Measurements from ENCODE around the gene GJC2. TPM values are rescaled to one million over a fixed set of nuclear protein-coding genes. Genes with fewer than 3 reads are reported as not detected.

GJC2 gene
- polyA plus RNA-seq, 1 donor from 2014 or later, result 2.3 TPM

- H3K9ac ChIP-seq (ENCODE audit: low read length), result no peak overlapping the region
- no peaks in the 10 kb centered on the region for H3K9me2 ChIP-seq (ENCODE audit: insufficient read depth, low read length)
- H3K79me2 ChIP-seq (replicated peaks; ENCODE audit: insufficient read depth, low read length), result peaks cover 7% of the 10 kb centered on the region
- H3K4me2 ChIP-seq (ENCODE audit: low read length), result no peak overlapping the region
- no peaks in the 10 kb centered on the region for H3K36me3 ChIP-seq (ENCODE audit: insufficient read depth, low read length)
- no peaks in the 10 kb centered on the region for H3F3A ChIP-seq (ENCODE audit: insufficient read depth, low read length, poor library complexity, severe bottlenecking)
- H3K4me3 ChIP-seq (ENCODE audit: low read length), result no peak overlapping the region
- H3K27me3 ChIP-seq (ENCODE audit: insufficient read depth, low read depth, low read length), result no peaks in the 10 kb centered on the region
- no peak overlapping the region for H3K27ac ChIP-seq (ENCODE audit: low read length)
- H2AFZ ChIP-seq (ENCODE audit: low read depth, low read length), result no peak overlapping the region
- H3K9me3 ChIP-seq (ENCODE audit: low read length), result no peaks in the 10 kb centered on the region
- no peaks in the 10 kb centered on the region for H4K20me1 ChIP-seq (ENCODE audit: insufficient read depth)
- no peak for TF ChIP-seq EP300 (conservative IDR thresholded peaks at IDR 0.05; ENCODE audit: poor library complexity, severe bottlenecking)
- no peak for TF ChIP-seq REST (IDR thresholded peaks at IDR 0.05; ENCODE audit: borderline replicate concordance)
Observed at GRCh38 chr1:228114827-228115226, 34.9 kb upstream of the GJC2 start.

- TF ChIP-seq SMC3 (conservative IDR thresholded peaks at IDR 0.05; ENCODE audit: poor library complexity), result no peak
- TF ChIP-seq TAF1 (IDR thresholded peaks at IDR 0.05; ENCODE audit: low read depth), result no peak
- no peak for TF ChIP-seq CTCF (IDR thresholded peaks at IDR 0.05; ENCODE audit: poor library complexity, severe bottlenecking)
- no peak for TF ChIP-seq EP300 (conservative IDR thresholded peaks at IDR 0.05; ENCODE audit: poor library complexity, severe bottlenecking)
- no peak for TF ChIP-seq REST (IDR thresholded peaks at IDR 0.05; ENCODE audit: borderline replicate concordance)
- no peak for TF ChIP-seq MXI1 (conservative IDR thresholded peaks at IDR 0.05; ENCODE audit: poor library complexity, severe bottlenecking)
- no peak for TF ChIP-seq RAD21 (conservative IDR thresholded peaks at IDR 0.05)
- no peak for TF ChIP-seq POLR2AphosphoS5 (IDR thresholded peaks at IDR 0.05)
- no peak for TF ChIP-seq EZH2 (IDR thresholded peaks at IDR 0.05; ENCODE audit: borderline replicate concordance, insufficient read depth, low read length, poor library complexity, severe bottlenecking)
- H3K27me3 ChIP-seq (ENCODE audit: insufficient read depth, low read depth, low read length), result no peaks in the 10 kb centered on the region
- no peak overlapping the region for H2AFZ ChIP-seq (ENCODE audit: low read depth, low read length)
- H3K36me3 ChIP-seq (ENCODE audit: insufficient read depth, low read length), result no peaks in the 10 kb centered on the region
- H4K20me1 ChIP-seq (ENCODE audit: insufficient read depth), result no peaks in the 10 kb centered on the region
- H3K9me2 ChIP-seq (ENCODE audit: insufficient read depth, low read length), result no peaks in the 10 kb centered on the region
- H3K4me3 ChIP-seq (ENCODE audit: low read length), result no peak overlapping the region
- no peak overlapping the region for H3K4me2 ChIP-seq (ENCODE audit: low read length)
- H3K79me2 ChIP-seq (replicated peaks; ENCODE audit: insufficient read depth, low read length), result no peaks in the 10 kb centered on the region
- no peaks in the 10 kb centered on the region for H3F3A ChIP-seq (ENCODE audit: insufficient read depth, low read length, poor library complexity, severe bottlenecking)
- no peak overlapping the region for H3K27ac ChIP-seq (ENCODE audit: low read length)
- no peaks in the 10 kb centered on the region for H3K9me3 ChIP-seq (ENCODE audit: low read length)
- no peak overlapping the region for H3K9ac ChIP-seq (ENCODE audit: low read length)
Observed at GRCh38 chr1:228117335-228117734, 32.4 kb upstream of the GJC2 start.

Data from neural cell (in vitro differentiated cells).